CD4-positive, alpha-beta T cell treated with Interleukin-6 for 4 hours (primary cell): ENCODE measurements around the gene CHRDL2.
A peak's percentile ranks its signal among the peaks of the same experiment; 100 is the strongest.

Source experiments
- DNase-seq: peaks from one replicate; pipeline ENCODE4 v3.0.0-alpha.2; 2020; ENCODE audit warnings: mixed read lengths

CHRDL2 gene

GRCh38 chr11:74748211-74749126, 17.2 kb upstream of the CHRDL2 start, which contains the start of gene RNF169:
TSS of gene RNF169 (plus strand) at chr11:74748849. CDS start at chr11:74748881, 32 bp downstream.
- DNase-seq, result peak; percentile 92

DNA sequence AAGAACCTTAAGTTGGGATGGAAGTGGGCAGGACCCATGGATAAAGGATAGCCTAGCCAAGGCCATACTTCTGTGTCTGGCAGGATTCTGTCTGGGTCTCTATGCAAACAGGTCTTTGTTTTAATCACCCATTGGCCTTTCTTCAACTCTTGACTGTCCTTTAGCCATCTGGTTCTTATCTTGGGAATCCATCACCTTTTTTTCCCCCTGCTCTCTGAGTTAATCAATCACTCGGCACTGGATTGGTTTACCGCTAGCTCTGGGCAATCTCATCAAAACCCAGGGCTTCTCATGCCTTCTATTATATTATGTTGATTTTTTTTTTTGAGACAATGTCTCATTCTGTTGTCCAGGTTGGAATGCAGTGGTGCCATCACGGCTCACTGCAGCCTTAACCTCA, 15.6 kb upstream of the CHRDL2 start:
- no peak for DNase-seq

GRCh38 chr11:74744277-74744676, 13.1 kb upstream of the CHRDL2 start:
- no peak for DNase-seq

GRCh38 chr11:74743640-74744039, 12.4 kb upstream of the CHRDL2 start:
- DNase-seq, result no peak

GRCh38 chr11:74742070-74742469, 10.8 kb upstream of the CHRDL2 start:
- no peak for DNase-seq

DNA sequence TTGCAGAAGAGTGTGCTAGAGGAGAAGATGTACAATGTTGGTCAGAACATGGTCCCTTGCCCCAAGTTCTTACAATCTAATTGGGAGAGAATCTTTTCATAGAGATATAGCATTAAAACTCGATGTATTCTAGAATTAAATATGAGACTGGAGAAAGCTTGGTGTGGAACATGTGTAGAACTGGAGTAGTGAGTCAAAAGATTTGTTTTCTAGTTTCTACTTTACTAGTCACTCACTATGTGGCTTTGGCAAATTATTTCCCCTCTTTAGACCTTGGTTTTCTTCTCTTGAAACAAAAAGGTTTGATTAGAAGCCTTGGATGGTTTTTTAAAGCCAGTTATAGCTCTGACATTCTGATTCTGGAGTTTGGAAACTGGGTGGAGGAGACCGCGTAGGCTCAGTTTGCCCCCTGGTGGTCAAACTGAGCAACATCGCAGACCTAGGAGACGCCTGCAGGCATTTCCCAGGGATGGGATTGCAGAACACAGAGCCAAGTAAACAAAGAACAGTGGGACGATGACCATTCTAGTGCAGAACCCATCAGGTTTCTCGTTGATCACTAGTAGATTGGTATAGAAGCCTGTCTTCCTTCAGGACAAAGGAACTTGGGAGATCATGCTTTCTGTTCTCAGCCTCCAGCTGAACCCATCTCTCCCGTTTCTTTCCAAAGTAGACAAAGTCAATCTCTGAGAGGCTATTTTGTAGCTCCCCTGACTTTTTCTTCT, 8.5 kb upstream of the CHRDL2 start:
- peak; percentile 56 for DNase-seq

DNA sequence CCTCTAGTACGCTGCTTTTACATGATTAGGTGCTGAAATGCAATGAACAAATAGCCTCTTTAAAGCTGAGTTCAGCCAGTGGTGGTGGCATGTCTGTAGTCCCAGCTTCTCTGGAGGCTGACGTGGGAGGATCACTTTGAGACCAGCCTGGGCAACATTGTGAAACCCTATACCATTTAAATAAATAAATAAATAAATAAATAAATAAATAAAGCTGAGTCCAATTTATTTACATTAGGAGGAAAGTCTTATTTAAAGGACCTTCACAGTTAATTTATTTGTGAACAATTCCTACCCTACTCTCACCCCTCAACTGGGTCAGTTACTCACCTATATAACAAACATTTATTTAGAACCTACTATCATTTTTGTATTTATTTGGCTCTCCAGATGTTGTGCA, 4.8 kb upstream of the CHRDL2 start:
- no peak for DNase-seq

GRCh38 chr11:74735365-74735928, 4.2 kb upstream of the CHRDL2 start:
- DNase-seq, result no peak

- no peak for DNase-seq
Measured at GRCh38 chr11:74734559-74734925, 3.3 kb upstream of the CHRDL2 start.

GRCh38 chr11:74730571-74731260, 510 bp downstream of the CHRDL2 start:
- no peak for DNase-seq

- DNase-seq, result no peak
Measured at GRCh38 chr11:74729397-74729796, 1.8 kb downstream of the CHRDL2 start.

GRCh38 chr11:74726547-74727182, 4.6 kb downstream of the CHRDL2 start:
- DNase-seq, result peak; percentile 61

DNA sequence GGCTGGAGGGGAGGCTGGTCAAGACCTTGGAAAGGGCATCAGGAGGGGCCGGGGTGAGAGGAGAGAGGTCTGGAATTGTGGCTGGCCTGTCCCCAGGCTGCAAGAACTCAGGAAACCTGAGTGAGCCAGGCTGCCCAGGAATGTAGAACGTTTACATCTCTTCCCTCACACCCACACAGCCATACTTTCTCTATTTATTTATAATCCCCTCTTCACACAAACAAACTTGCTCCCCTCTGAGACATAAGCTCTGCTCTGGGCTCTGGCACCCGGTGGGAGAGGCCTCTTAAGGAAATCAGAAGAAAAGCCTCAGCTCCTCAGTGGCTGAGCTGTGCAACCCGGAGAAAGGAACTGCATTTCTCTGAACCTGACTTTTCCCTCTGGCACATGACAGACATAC, 5.5 kb downstream of the CHRDL2 start:
- no peak for DNase-seq

DNA sequence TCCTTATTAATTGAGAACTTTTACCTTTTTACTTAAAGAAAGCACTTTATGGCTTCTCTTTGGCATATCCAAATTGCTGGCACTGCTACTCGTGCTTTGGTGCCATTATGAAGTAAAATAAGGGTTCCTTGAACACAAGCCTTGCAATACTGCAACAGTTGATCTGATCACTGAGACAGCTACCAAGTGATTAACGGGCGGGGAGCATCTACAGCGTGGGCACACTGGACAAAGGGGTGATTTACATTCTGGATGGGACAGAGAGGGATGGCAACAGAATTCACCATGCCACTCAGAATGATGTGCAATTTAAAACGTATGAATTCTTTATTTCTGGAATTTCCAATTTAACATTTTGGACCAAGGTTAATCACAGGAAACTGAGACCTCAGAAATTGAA, 7.7 kb downstream of the CHRDL2 start:
- no peak for DNase-seq

DNA sequence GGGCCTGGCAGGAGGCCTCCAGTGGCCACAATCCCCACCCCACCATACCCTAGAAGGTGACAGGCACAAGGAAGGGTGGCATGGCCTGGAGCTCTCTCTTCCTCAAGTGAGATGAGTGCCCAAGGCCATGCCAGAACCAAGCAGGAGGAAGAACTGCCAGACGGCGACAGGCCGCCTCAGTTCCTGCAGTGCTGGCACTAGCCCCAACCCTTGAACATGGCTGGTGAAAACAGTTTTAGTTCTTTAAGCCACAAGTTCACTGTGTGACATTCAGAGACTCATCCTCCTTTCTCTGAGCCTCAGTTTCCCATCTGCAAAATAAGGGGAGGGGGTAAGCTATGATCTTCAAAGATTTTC, 9.8 kb downstream of the CHRDL2 start:
- no peak for DNase-seq

GRCh38 chr11:74720596-74721478, 10.4 kb downstream of the CHRDL2 start:
- no peak for DNase-seq

DNA sequence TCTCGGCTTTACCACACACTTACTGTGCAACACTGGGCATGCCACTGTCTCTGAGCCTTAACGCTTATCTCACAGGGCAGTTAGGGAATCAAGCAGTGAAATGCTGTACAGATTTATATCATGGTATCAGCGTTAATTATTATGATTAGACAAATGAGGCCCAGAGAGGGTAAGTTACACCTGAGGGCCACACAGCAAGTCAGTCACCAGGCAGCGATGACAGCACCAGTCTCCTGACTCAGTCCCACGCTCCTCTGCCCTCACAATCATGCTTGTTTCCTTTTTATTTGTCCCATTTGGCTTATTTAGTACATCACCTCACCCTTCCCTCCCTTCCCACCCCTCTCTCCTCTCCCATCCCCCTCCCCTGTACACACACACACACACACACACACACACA, 12.2 kb downstream of the CHRDL2 start:
- DNase-seq, result no peak

GRCh38 chr11:74717221-74717969, 13.8 kb downstream of the CHRDL2 start:
- no peak for DNase-seq

DNA sequence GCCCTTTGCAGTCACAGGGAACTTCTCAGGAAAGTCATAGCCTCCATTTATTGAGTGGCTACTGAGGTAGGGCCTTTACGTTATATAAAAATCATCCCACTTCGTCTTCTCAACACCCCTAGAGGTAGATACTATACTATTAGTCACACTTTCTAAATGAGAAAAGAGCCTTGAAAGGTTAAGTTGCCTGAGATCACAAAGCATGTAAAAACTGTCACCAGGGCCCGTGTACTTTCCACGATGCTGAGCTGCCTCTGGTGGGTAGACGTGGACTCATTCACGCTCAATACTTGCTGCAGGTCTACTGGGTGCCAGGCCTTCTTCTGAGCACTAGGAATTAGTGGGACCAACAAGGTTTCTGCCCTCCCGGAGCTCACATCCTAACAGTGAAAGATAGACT, 16.3 kb downstream of the CHRDL2 start:
- DNase-seq, result no peak

- no peak for DNase-seq
Measured at GRCh38 chr11:74713686-74714085, 17.5 kb downstream of the CHRDL2 start.
